ENCODE measurements around the gene ZNF853.
"Not testable (repeated sequence)": the region's sequence is repeated elsewhere in the genome, so short reads cannot be mapped to it uniquely, and the experiment has no call there.

ZNF853 gene

DNA sequence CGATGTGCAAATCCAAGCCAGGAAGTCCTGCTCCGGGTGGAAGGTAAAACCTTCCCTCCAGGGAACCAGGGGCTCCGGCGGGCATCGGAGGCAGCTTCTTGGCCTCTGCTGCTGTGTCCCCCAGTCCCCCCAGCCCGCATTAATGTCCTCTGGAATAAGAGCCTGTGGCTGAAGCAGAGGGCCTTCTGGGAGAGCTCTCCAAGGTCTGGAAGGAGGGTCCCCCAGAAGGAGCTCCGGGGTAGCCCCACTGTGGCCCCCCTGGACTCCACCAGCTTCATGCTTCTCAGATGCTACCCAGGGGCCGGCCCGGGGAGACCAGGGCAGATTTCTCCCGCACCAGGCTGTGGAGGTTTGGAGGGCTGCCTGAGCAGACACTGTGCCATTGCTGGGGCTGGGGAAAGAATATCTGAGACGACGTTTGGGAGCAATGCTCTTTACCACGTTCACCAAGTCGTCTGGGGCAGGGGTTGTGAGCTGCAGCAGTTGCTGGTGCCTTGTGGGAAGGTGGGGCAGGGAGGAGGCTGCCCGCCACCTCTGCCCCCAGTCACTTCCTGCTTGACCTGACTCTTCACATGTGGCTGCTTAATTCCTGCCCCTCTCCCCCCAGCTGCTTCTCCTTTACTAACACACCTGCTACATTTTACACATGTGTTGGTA is 8.3 kb downstream of the ZNF853 start:
- H3K9me3 ChIP-seq (ENCODE audit: low read depth, low read length), result no peaks in the 10 kb centered on the region
- no peak overlapping the region for H3K9ac ChIP-seq (ENCODE audit: insufficient read length)
- H3K27ac ChIP-seq, result no peak overlapping the region
- DNase-seq (ENCODE audit: low read depth, low spot score), result no peak
- no peak overlapping the region for H3K4me3 ChIP-seq
- H3K36me3 ChIP-seq (ENCODE audit: insufficient read depth, low read length), result no peaks in the 10 kb centered on the region
- TF ChIP-seq EZH2 (IDR thresholded peaks at IDR 0.05), result no peak
- no peak for TF ChIP-seq FOXP2 (optimal IDR thresholded peaks at IDR 0.05; ENCODE audit: control extremely low read depth, extremely low read length, insufficient read depth)
- no peak for TF ChIP-seq POLR2AphosphoS5 (IDR thresholded peaks at IDR 0.05; ENCODE audit: borderline replicate concordance, low read depth, low read length)

DNA sequence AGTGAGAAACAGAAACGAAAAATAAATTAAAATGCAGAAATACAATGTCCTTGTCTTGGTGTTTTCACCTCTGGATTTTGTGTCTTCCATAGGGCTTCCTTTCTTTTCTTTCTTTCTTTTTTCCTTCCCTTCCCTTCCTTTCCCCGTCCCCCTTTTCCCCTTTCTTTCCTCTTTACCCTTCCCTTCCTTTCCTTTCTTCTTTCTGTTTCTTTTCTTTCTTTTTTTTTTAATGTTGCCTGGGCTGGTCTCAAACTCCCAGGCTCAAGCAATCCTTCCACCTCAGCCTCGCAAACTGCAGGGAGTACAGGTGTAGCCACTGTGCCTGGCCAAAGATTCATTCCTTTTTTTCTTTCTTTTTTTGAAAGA is 8.8 kb downstream of the ZNF853 start:
- Histone ChIP-seq H3K4me3 (no peak overlapping the region), H3K9ac (ENCODE audit: insufficient read length) (no peak overlapping the region), H3K27ac (no peak overlapping the region), H3K9me3 (ENCODE audit: low read depth, low read length) (no peaks in the 10 kb centered on the region), H3K36me3 (ENCODE audit: insufficient read depth, low read length) (no peaks in the 10 kb centered on the region)
- DNase-seq (ENCODE audit: low read depth, low spot score), result no peak
- TF ChIP-seq POLR2AphosphoS5 (IDR thresholded peaks at IDR 0.05; ENCODE audit: borderline replicate concordance, low read depth, low read length) (no peak), EZH2 (IDR thresholded peaks at IDR 0.05) (no peak), FOXP2 (optimal IDR thresholded peaks at IDR 0.05; ENCODE audit: control extremely low read depth, extremely low read length, insufficient read depth) (no peak)

DNA sequence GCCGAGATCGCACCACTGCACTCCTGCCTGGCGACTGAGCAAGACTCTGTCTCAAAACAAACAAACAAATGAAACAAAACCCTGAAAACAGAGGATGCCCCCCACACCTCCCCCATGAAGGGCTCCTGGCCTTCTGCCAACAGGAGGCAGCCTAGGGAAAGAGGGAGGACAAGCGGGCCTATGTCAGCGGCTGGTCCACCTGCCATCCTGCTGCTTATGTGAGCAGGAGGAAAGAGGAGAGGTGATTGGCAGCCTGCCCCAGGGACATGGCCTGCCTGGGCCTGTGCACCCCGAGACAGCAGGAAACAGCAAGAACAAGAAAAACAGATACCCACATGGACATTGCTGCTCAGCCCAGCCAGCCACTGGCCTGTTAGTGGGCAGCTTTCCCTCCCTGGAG is 12.6 kb downstream of the ZNF853 start:
- H3K36me3 ChIP-seq (ENCODE audit: insufficient read depth, low read length), result no peaks in the 10 kb centered on the region
- H3K9me3 ChIP-seq (ENCODE audit: low read depth, low read length), result no peaks in the 10 kb centered on the region
- no peak for DNase-seq (ENCODE audit: low read depth, low spot score)
- no peak overlapping the region for H3K27ac ChIP-seq
- no peak overlapping the region for H3K4me3 ChIP-seq
- no peak for TF ChIP-seq POLR2AphosphoS5 (IDR thresholded peaks at IDR 0.05; ENCODE audit: borderline replicate concordance, low read depth, low read length)
- TF ChIP-seq FOXP2 (optimal IDR thresholded peaks at IDR 0.05; ENCODE audit: control extremely low read depth, extremely low read length, insufficient read depth), result no peak
- TF ChIP-seq EZH2 (IDR thresholded peaks at IDR 0.05), result no peak
- H3K9ac ChIP-seq (ENCODE audit: insufficient read length), result no peak overlapping the region

DNA sequence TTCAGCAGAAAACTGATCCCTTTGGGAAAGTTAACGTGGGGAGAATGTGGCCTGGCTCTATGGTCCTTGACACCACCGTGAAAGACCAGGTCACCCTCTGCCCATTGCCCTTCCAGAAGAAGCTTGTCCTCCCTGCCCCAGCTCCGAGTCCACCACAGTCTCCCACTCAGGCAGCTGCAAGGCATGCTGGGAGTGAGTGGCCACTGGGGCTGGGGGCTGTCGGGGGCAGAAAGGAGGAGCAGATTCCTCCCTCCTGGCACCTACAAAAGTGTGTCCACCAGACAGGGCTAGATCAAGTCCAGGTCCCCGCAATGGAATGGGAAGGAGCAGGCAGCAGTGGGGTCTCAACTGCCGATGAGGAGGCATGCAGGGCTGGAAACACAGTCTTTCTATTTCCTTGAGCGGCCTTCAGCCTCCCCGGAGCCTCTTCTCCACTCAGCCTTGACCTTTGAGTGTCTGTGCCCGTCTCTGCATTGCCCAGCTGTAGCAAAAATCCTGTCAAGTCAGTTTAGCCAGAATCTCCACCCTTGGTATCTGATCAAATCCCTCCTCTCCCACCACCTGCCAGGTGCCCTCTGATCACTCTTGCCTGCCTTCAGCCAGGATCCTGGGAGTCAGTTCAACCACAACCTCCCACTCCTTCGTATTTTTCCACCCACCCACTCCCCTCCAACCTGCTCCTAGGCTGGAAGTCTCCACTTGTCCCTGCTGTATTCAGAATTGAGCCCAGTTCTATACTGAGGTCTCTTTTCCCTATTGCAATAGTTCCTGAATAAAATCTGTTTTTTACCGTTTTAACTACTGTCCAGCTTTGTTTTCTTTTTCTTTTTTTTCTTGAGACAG is 14.8 kb downstream of the ZNF853 start:
- H3K9ac ChIP-seq (ENCODE audit: insufficient read length), result no peak overlapping the region
- no peak for DNase-seq (ENCODE audit: low read depth, low spot score)
- no peaks in the 10 kb centered on the region for H3K9me3 ChIP-seq (ENCODE audit: low read depth, low read length)
- no peak overlapping the region for H3K27ac ChIP-seq
- TF ChIP-seq FOXP2 (optimal IDR thresholded peaks at IDR 0.05; ENCODE audit: control extremely low read depth, extremely low read length, insufficient read depth) (no peak), EZH2 (IDR thresholded peaks at IDR 0.05) (no peak), POLR2AphosphoS5 (IDR thresholded peaks at IDR 0.05; ENCODE audit: borderline replicate concordance, low read depth, low read length) (no peak)
- H3K36me3 ChIP-seq (ENCODE audit: insufficient read depth, low read length), result no peaks in the 10 kb centered on the region
- no peak overlapping the region for H3K4me3 ChIP-seq

DNA sequence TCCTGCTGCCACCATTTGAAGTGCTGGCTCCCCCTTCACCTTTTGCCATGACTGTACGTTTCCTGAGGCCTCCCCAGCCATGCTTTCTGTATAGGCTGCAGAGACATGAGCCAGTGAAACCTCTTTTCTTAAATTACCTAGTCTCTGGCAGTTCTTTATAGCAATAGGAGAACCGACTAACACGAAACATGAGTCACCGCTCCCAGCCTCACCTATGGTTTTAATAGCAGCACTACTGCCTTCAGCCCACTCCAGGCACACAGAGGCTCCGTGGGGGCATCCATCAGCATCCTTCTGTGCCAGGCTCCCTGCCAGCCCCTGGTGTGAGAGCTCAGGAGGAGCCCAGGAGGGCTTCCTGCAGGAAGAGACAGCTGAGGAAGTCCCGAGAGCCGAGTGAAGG is 16.2 kb downstream of the ZNF853 start:
- Histone ChIP-seq H3K27ac (no peak overlapping the region), H3K4me3 (no peak overlapping the region), H3K9me3 (ENCODE audit: low read depth, low read length) (no peaks in the 10 kb centered on the region), H3K9ac (ENCODE audit: insufficient read length) (no peak overlapping the region), H3K36me3 (ENCODE audit: insufficient read depth, low read length) (no peaks in the 10 kb centered on the region)
- no peak for TF ChIP-seq EZH2 (IDR thresholded peaks at IDR 0.05)
- TF ChIP-seq POLR2AphosphoS5 (IDR thresholded peaks at IDR 0.05; ENCODE audit: borderline replicate concordance, low read depth, low read length), result no peak
- TF ChIP-seq FOXP2 (optimal IDR thresholded peaks at IDR 0.05; ENCODE audit: control extremely low read depth, extremely low read length, insufficient read depth), result no peak
- no peak for DNase-seq (ENCODE audit: low read depth, low spot score)

DNA sequence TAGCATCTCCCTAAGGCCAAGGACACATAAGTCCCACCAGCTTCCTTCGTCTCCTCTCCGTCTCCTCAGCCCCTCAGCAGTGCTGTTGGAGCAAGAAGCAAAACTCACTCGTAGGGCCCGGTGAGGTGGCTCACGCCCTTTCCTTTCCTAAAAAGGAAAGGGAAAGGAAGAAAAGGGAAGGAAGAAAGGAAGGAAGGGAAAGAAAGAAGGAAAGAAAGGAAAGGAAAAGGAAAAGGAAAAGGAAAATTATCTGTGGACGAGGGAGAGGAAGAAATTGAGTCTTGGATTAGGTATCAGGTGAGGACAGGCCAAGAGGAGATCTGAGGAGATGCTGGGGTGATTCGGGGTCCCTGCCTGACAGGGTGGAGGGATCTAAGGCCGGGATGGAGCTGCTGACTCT is 18.6 kb downstream of the ZNF853 start:
- Histone ChIP-seq H3K9ac (ENCODE audit: insufficient read length) (no peak overlapping the region), H3K27ac (no peak overlapping the region), H3K36me3 (ENCODE audit: insufficient read depth, low read length) (peaks cover 2% of the 10 kb centered on the region; the same call in 1 of the 2 replicates), H3K4me3 (no peak overlapping the region), H3K9me3 (ENCODE audit: low read depth, low read length) (no peaks in the 10 kb centered on the region)
- DNase-seq (ENCODE audit: low read depth, low spot score), result no peak
- TF ChIP-seq POLR2AphosphoS5 (IDR thresholded peaks at IDR 0.05; ENCODE audit: borderline replicate concordance, low read depth, low read length) (no peak), FOXP2 (optimal IDR thresholded peaks at IDR 0.05; ENCODE audit: control extremely low read depth, extremely low read length, insufficient read depth) (no peak), EZH2 (IDR thresholded peaks at IDR 0.05) (no peak)

DNA sequence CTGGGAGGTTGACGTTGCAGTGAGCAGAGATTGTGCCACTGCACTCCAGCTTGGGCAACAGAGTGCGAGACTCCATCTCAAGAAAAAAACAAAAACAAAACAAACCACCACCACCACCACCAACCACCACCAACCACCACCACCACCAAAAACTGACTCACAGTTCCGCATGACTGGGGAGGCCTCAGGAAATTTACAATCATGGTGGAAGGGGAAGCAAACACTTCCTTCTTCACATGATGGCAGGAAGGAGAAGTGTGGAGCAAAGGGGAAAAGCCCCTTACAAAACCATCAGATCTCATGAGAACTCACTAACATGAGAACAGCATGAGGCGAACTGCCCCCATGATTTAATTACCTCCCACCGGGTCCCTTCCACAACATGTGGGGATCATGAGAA is 19.6 kb downstream of the ZNF853 start:
- not testable (repeated sequence) for H3K27ac ChIP-seq; H3K9ac ChIP-seq (ENCODE audit: insufficient read length); DNase-seq (ENCODE audit: low read depth, low spot score); H3K4me3 ChIP-seq; H3K9me3 ChIP-seq (ENCODE audit: low read depth, low read length)
- peaks cover 12% of the 10 kb centered on the region; the same call in 1 of the 2 replicates for H3K36me3 ChIP-seq (ENCODE audit: insufficient read depth, low read length)

DNA sequence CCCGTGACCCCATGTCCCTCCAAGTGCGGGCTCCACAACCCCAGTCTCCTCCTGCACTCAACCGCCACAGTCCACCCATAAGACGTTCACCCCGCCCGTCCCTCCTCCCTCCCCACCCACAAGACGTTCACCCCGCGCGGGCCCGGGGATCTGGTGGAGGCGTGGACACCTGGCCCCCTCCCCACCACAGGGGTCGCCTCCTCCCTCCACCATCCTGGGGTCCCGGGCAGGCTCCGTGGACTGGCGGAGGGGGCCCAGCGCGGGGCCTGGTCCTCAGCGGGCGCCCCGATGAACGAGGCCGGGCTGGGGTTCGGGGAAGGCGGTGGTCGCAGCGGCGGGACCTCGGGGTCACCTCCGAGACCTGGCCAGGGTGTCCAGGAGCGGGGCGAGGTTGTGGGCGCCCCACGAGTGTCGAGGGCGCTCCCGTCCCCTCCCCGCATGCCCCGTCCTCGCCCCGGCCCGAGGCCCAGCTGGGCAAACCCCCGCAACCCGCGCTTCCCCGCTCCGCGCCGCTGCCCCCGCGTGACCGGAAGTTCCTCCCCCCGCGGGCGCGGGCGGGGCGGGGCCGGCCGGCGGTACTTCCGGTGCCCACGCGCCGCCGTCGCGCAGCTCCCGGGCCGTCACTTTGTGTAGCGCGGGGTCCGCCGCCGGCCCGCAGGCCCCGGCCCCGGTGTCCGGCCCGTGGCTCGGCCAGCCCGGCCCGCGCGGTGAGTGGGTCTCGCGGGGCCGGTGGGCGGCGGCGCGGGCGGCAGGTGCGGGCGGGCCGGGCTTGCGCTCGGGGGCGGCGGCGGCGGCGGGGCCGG is 21.5 kb downstream of the ZNF853 start, which contains the start of gene ZNF316:
Gene ZNF316 (plus strand): TSS at position 578 of the 803 bp plus-strand sequence. CDS start 5,092 bp downstream, outside the sequence.
- no peaks in the 10 kb centered on the region for H3K9me3 ChIP-seq (ENCODE audit: low read depth, low read length)

More for the DNA sequence above, 21.5 kb downstream of the ZNF853 start, which contains the start of gene ZNF316:
- H3K27ac ChIP-seq, result 0 out of 2 replicates have a peak within 1 kb of the TSS, but pooled peaks have one; percentile 9
- no peak for DNase-seq (ENCODE audit: low read depth, low spot score)
- TF ChIP-seq FOXP2 (optimal IDR thresholded peaks at IDR 0.05; ENCODE audit: control extremely low read depth, extremely low read length, insufficient read depth), result no peak
- TF ChIP-seq POLR2AphosphoS5 (IDR thresholded peaks at IDR 0.05; ENCODE audit: borderline replicate concordance, low read depth, low read length), result peak; percentile 42; the same call in 1 of the 2 replicates
- H3K9ac ChIP-seq (ENCODE audit: insufficient read length), result peak within 1 kb of the TSS; percentile 93
- H3K4me3 ChIP-seq, result peak within 1 kb of the TSS; percentile 88
- peaks cover 28% of the 10 kb centered on the region for H3K36me3 ChIP-seq (ENCODE audit: insufficient read depth, low read length)

Data from SK-N-MC (cell line).